Activated CD4-positive, CD25-positive, alpha-beta regulatory T cell (primary cell): Measurements from ENCODE around the gene DMD.

Experiments used
- DNase-seq, 4 experiments: peaks; one replicate each; lab custom pipeline; 2025; lab: John Stamatoyannopoulos, UW

The DMD gene

GRCh38 chrX:31338991-31339350 is 1872.4 kb downstream of the DMD start:
- DNase-seq = no peak

GRCh38 chrX:31337332-31337731 is 1874.0 kb downstream of the DMD start:
- no peak for DNase-seq

- no peak for DNase-seq
These were observed 1874.9 kb downstream of the DMD start for GRCh38 chrX:31336419-31336818.

GRCh38 chrX:31334997-31335396 is 1876.4 kb downstream of the DMD start:
- DNase-seq = no peak

- no peak for DNase-seq
These were observed 1878.1 kb downstream of the DMD start for GRCh38 chrX:31333165-31333831.

- no peak for DNase-seq
These were observed 1879.4 kb downstream of the DMD start for GRCh38 chrX:31331928-31332327.

- no peak for DNase-seq
These were observed 1880.3 kb downstream of the DMD start for GRCh38 chrX:31331015-31331414.

GRCh38 chrX:31329298-31329697 is 1882.1 kb downstream of the DMD start:
- DNase-seq = no peak

- no peak for DNase-seq
These were observed 1887.7 kb downstream of the DMD start for GRCh38 chrX:31323658-31324057.

GRCh38 chrX:31320740-31321139 is 1890.6 kb downstream of the DMD start:
- DNase-seq = no peak

GRCh38 chrX:31319586-31319985 is 1891.8 kb downstream of the DMD start:
- no peak for DNase-seq

- DNase-seq = no peak
These were observed 1892.5 kb downstream of the DMD start for GRCh38 chrX:31318866-31319265.

- no peak for DNase-seq
These were observed 1894.9 kb downstream of the DMD start for GRCh38 chrX:31316340-31316991.

- DNase-seq = no peak
These were observed 1896.4 kb downstream of the DMD start for GRCh38 chrX:31314921-31315320.

GRCh38 chrX:31307952-31308351 is 1903.4 kb downstream of the DMD start:
- no peak for DNase-seq

GRCh38 chrX:31302573-31303075 is 1908.7 kb downstream of the DMD start:
- DNase-seq = no peak

GRCh38 chrX:31301941-31302340 is 1909.4 kb downstream of the DMD start:
- DNase-seq = no peak

- no peak for DNase-seq
These were observed 1910.1 kb downstream of the DMD start for GRCh38 chrX:31301203-31301602.

- no peak for DNase-seq
These were observed 1912.4 kb downstream of the DMD start for GRCh38 chrX:31298916-31299315.

GRCh38 chrX:31297881-31298280 is 1913.5 kb downstream of the DMD start:
- DNase-seq = no peak

- no peak for DNase-seq
These were observed 1916.9 kb downstream of the DMD start for GRCh38 chrX:31294475-31294874.

- no peak for DNase-seq
These were observed 1917.9 kb downstream of the DMD start for GRCh38 chrX:31293409-31293808.

- no peak for DNase-seq
These were observed 1920.2 kb downstream of the DMD start for GRCh38 chrX:31291131-31291530.

GRCh38 chrX:31287861-31288260 is 1923.5 kb downstream of the DMD start:
- no peak for DNase-seq
